Ureter (tissue), 1 donor: ENCODE data around the gene SHC2. TPM values are rescaled to one million over a fixed set of nuclear protein-coding genes. Genes with fewer than 3 reads are reported as not detected.

Source experiments
- DNase-seq: peaks from one replicate; pipeline ENCODE4 v3.0.0-alpha.2; 2020; ENCODE audit warnings: low spot score
- total RNA-seq: library from RNA; stranded (reverse); gene quantifications from one replicate; pipeline ENCODE4 v1.2.4, GENCODE V29; 2023
- donor health status: DM: yes; HTN: yes; CAD: no.

SHC2 gene
- 27.6 TPM for total RNA-seq

- DNase-seq = no peak
These were observed at the start of gene SHC2 for GRCh38 chr19:460877-461720. Gene SHC2, minus strand, starts transcription at chr19:461033. Its CDS starts 37 bp downstream, at chr19:460996.

GRCh38 chr19:508204-509150, 47.6 kb upstream of the SHC2 start:
- DNase-seq = no peak

- peak; percentile 99 for DNase-seq
These were observed 46.7 kb upstream of the SHC2 start, which contains the start of gene TPGS1 for GRCh38 chr19:507286-508203. Gene TPGS1, plus strand, starts transcription at chr19:507497. Its CDS starts 10 bp downstream, at chr19:507507.

GRCh38 chr19:506404-507285, 45.8 kb upstream of the SHC2 start:
- DNase-seq = peak; percentile 93

- no peak for DNase-seq
These were observed 43.8 kb upstream of the SHC2 start for GRCh38 chr19:504616-505015.

- no peak for DNase-seq
These were observed 40.8 kb upstream of the SHC2 start for GRCh38 chr19:501646-502045.

GRCh38 chr19:498977-499623, 38.3 kb upstream of the SHC2 start:
- DNase-seq = no peak

- no peak for DNase-seq
These were observed 37.7 kb upstream of the SHC2 start for GRCh38 chr19:498511-498891.

- DNase-seq = no peak
These were observed 37.2 kb upstream of the SHC2 start for GRCh38 chr19:497869-498510.

GRCh38 chr19:497491-497868, 36.6 kb upstream of the SHC2 start:
- no peak for DNase-seq

- DNase-seq = no peak
These were observed 36.2 kb upstream of the SHC2 start for GRCh38 chr19:496986-497385.

GRCh38 chr19:496112-496665, 35.4 kb upstream of the SHC2 start, which contains the start of gene MADCAM1:
Gene MADCAM1, plus strand, starts transcription at chr19:496486. Its CDS starts 14 bp downstream, at chr19:496500.
- no peak for DNase-seq

GRCh38 chr19:495402-496111, 34.7 kb upstream of the SHC2 start:
- DNase-seq = no peak

- DNase-seq = no peak
These were observed 34.2 kb upstream of the SHC2 start for GRCh38 chr19:495081-495401.

GRCh38 chr19:494171-495080, 33.6 kb upstream of the SHC2 start:
- no peak for DNase-seq

- no peak for DNase-seq
These were observed 32.7 kb upstream of the SHC2 start for GRCh38 chr19:493391-494170.

- no peak for DNase-seq
These were observed 31.3 kb upstream of the SHC2 start for GRCh38 chr19:492091-492531.
